Activated CD4-positive, alpha-beta T cell treated with anti-CD3 and anti-CD28 coated beads, Interleukin-2, amount 50 U/mL, for 16 hours (primary cell): ENCODE results near the gene ZDHHC11B.
"Not testable (repeated sequence)": the region's sequence is repeated elsewhere in the genome, so short reads cannot be mapped to it uniquely, and the experiment has no call there.

Source experiments
- DNase-seq: peaks from one replicate; pipeline ENCODE4 v3.0.0-alpha.2; 2020

Gene ZDHHC11B

GRCh38 chr5:683551-684481, 100.7 kb downstream of the ZDHHC11B start:
- DNase-seq = no peak

GRCh38 chr5:682651-683358, 101.7 kb downstream of the ZDHHC11B start:
- DNase-seq = not testable (repeated sequence)

- not testable (repeated sequence) for DNase-seq
Observed at GRCh38 chr5:682216-682615, 102.3 kb downstream of the ZDHHC11B start.

GRCh38 chr5:681317-682191, 103.0 kb downstream of the ZDHHC11B start:
- not testable (repeated sequence) for DNase-seq

GRCh38 chr5:680836-681235, 103.7 kb downstream of the ZDHHC11B start:
- not testable (repeated sequence) for DNase-seq

- not testable (repeated sequence) for DNase-seq
Observed at GRCh38 chr5:680118-680795, 104.3 kb downstream of the ZDHHC11B start.

- DNase-seq = not testable (repeated sequence)
Observed at GRCh38 chr5:679166-679895, 105.2 kb downstream of the ZDHHC11B start.

- not testable (repeated sequence) for DNase-seq
Observed at GRCh38 chr5:678521-678920, 106.0 kb downstream of the ZDHHC11B start.

GRCh38 chr5:677131-678101, 107.1 kb downstream of the ZDHHC11B start:
- no peak for DNase-seq

GRCh38 chr5:676699-677076, 107.8 kb downstream of the ZDHHC11B start:
- no peak for DNase-seq

- no peak for DNase-seq
Observed at GRCh38 chr5:675871-676698, 108.4 kb downstream of the ZDHHC11B start.

GRCh38 chr5:675111-675870, 109.2 kb downstream of the ZDHHC11B start:
- no peak for DNase-seq

- DNase-seq = no peak
Observed at GRCh38 chr5:674630-675011, 109.9 kb downstream of the ZDHHC11B start.

GRCh38 chr5:673831-674629, 110.5 kb downstream of the ZDHHC11B start:
- DNase-seq = no peak

GRCh38 chr5:673161-673830, 111.2 kb downstream of the ZDHHC11B start:
- no peak for DNase-seq

GRCh38 chr5:672329-673160, 112.0 kb downstream of the ZDHHC11B start:
- DNase-seq = peak; percentile 76
